HepG2 (cell line): Measurements from ENCODE around the gene NINL. TPM values are rescaled to one million over a fixed set of nuclear protein-coding genes. Genes with fewer than 3 reads are reported as not detected.
A peak's percentile ranks its signal among the peaks of the same experiment; 100 is the strongest.

ENCODE experiments used
- CBX5 ChIP-seq: sonication (generic); formaldehyde crosslinking; IDR thresholded peaks from 2 replicates; pipeline ENCODE4 v1.4.0; 2020; ENCODE audit warnings: missing genetic modification reagents, borderline replicate concordance
- CEBPZ ChIP-seq: IDR thresholded peaks from 2 replicates; pipeline ENCODE4 v1.6.1; 2012; ENCODE audit warnings: low read length, improper control_type of control experiment
- DNMT3B ChIP-seq: conservative IDR thresholded peaks from 2 replicates; pipeline ENCODE4 v1.6.1; 2016; ENCODE audit warnings: missing biosample characterization, control low read depth
- E2F1 ChIP-seq: sonication (generic); formaldehyde crosslinking; IDR thresholded peaks from 2 replicates; pipeline ENCODE4 v1.5.0; 2020; ENCODE audit warnings: missing genetic modification reagents
- E2F5 ChIP-seq: sonication (generic); formaldehyde crosslinking; conservative IDR thresholded peaks from 2 replicates; pipeline ENCODE4 v1.4.0; 2020; ENCODE audit warnings: missing genetic modification reagents
- HHEX ChIP-seq: IDR thresholded peaks from 2 replicates; pipeline ENCODE4 v1.6.1; 2016; ENCODE audit warnings: control low read depth
- HNRNPUL1 ChIP-seq: fragments of 200-400 bp; formaldehyde crosslinking; IDR thresholded peaks from 2 replicates; pipeline ENCODE4 v1.6.1; 2017; ENCODE audit warnings: low read depth, mild to moderate bottlenecking, low read length, moderate library complexity
- MXD1 ChIP-seq: sonication (generic); formaldehyde crosslinking; IDR thresholded peaks from 2 replicates; pipeline ENCODE4 v1.4.0; 2020; ENCODE audit warnings: mild to moderate bottlenecking, missing genetic modification reagents
- NCOA2 ChIP-seq: sonication (generic); formaldehyde crosslinking; IDR thresholded peaks from 2 replicates; pipeline ENCODE4 v1.8.0; 2022; ENCODE audit warnings: inconsistent platforms
- NFKB2 ChIP-seq: sonication (generic); formaldehyde crosslinking; IDR thresholded peaks from 2 replicates; pipeline ENCODE4 v1.4.0; 2020; ENCODE audit warnings: missing genetic modification reagents, borderline replicate concordance
- PAXIP1 ChIP-seq: sonication (generic); formaldehyde crosslinking; conservative IDR thresholded peaks from 2 replicates; pipeline ENCODE4 v1.4.0; 2020; ENCODE audit warnings: mild to moderate bottlenecking, missing genetic modification reagents, moderate library complexity
- RFX1 ChIP-seq: fragments of 450-650 bp; IDR thresholded peaks from 2 replicates; pipeline ENCODE4 v1.6.1; 2017
- SALL1 ChIP-seq: sonication (generic); formaldehyde crosslinking; IDR thresholded peaks from 2 replicates; pipeline ENCODE4 v1.8.0; 2022; ENCODE audit warnings: mild to moderate bottlenecking, missing genetic modification reagents
- SSRP1 ChIP-seq: IDR thresholded peaks from 2 replicates; pipeline ENCODE4 v1.6.1; 2016; ENCODE audit warnings: control low read depth
- TOPORS ChIP-seq: sonication (generic); formaldehyde crosslinking; IDR thresholded peaks from 2 replicates; pipeline ENCODE4 v1.8.0; 2023; ENCODE audit warnings: mild to moderate bottlenecking, missing genetic modification reagents
- ZMYM4 ChIP-seq: sonication (generic); formaldehyde crosslinking; IDR thresholded peaks from 2 replicates; pipeline ENCODE4 v1.8.1; 2023; ENCODE audit warnings: mild to moderate bottlenecking, missing genetic modification reagents
- ZNF205 ChIP-seq: IDR thresholded peaks from 2 replicates; pipeline ENCODE4 v1.6.1; 2018; ENCODE audit warnings: missing biosample characterization, missing genetic modification reagents
- ZNF235 ChIP-seq: sonication (generic); formaldehyde crosslinking; IDR thresholded peaks from 2 replicates; pipeline ENCODE4 v1.8.1; 2023; ENCODE audit warnings: mild to moderate bottlenecking, missing genetic modification reagents, borderline replicate concordance
- ZNF572 ChIP-seq: sonication (generic); formaldehyde crosslinking; IDR thresholded peaks from 2 replicates; pipeline ENCODE4 v1.5.1; 2020; ENCODE audit warnings: mild to moderate bottlenecking, missing genetic modification reagents
- ZNF577 ChIP-seq: sonication (generic); formaldehyde crosslinking; IDR thresholded peaks from 2 replicates; pipeline ENCODE4 v1.4.0; 2020; ENCODE audit warnings: mild to moderate bottlenecking, low read depth, missing genetic modification reagents, borderline replicate concordance
- ZNF773 ChIP-seq: sonication (generic); formaldehyde crosslinking; IDR thresholded peaks from 2 replicates; pipeline ENCODE4 v1.4.0; 2020; ENCODE audit warnings: missing genetic modification reagents, borderline replicate concordance
- ZNF879 ChIP-seq: sonication (generic); formaldehyde crosslinking; IDR thresholded peaks from 2 replicates; pipeline ENCODE4 v1.8.1; 2023; ENCODE audit warnings: missing genetic modification reagents
- ZSCAN29 ChIP-seq: sonication (generic); formaldehyde crosslinking; conservative IDR thresholded peaks from 2 replicates; pipeline ENCODE4 v1.4.0; 2020; ENCODE audit warnings: mild to moderate bottlenecking, missing genetic modification reagents
- polyA plus RNA-seq, 8 experiments: library from polyadenylated mRNA; depleted of rRNA in 3 of 8; stranded (reverse) in 7 of 8; unstranded in 1 of 8; fragments of >200 nt; fragmentation: Illumina TruSeq in 4 of 8; extraction: Trizol in 4 of 8; gene quantifications; 2 replicates each; pipeline versions ENCODE4 v1.2.1 to v1.2.3, GENCODE V29; 2011 to 2016; ENCODE audit warnings: low read depth in 4 of 8, missing spikeins in 1 of 8, mixed read lengths in 1 of 8; ENCODE audit not compliant: insufficient read depth in 1 of 8
- total RNA-seq, 5 experiments: library from RNA; depleted of rRNA; stranded (reverse); fragments of >200 nt; fragmentation: Illumina TruSeq; extraction: Trizol; gene quantifications; 2 replicates each; pipeline ENCODE4 v1.2.3, GENCODE V29; 2016; ENCODE audit warnings: low read depth in 1 of 5

The NINL gene
- total and polyA plus RNA-seq, 2 of the 13 experiments (the other 11 are each of a cell fraction or from before 2014, with no cell fraction given), result 32.3 to 34.3 TPM

DNA sequence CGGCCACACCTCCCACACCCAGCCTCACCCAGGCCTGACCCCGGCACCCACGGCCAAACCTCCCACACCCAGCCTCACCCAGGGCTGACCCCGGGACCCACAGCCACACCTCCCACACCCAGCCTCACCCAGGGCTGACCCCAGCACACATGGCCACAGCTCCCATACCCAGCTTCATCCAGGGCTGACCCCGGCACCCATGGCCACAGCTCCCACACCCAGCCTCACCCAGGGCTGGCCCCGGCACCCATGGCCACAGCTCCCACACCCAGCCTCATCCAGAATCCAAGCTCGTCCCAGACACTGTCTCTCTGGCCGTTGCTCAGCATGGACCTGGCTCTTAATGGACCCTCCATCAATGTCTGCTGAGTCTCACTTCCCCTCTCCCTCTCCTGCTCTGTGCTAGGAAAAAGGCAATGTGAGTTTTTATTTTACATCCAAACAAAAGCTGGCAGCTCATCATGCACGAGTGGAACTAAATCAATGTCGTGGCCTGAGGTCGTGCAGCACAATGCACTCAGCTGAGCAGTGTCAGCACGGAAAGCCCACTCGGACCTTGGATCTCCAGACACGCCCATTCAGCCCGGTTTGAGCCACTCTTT lies 36.1 kb downstream of the NINL start (continued):
- TF ChIP-seq ZNF235 (CRISPR knock-in tag) (no peak), TOPORS (CRISPR knock-in tag) (no peak), SALL1 (CRISPR knock-in tag) (no peak), ZNF773 (CRISPR knock-in tag) (no peak), CEBPZ (no peak), SSRP1 (CRISPR knock-in tag) (0 out of 2 replicates have a peak, but pooled peaks have one; percentile 54), E2F5 (CRISPR knock-in tag) (no peak), NCOA2 (CRISPR knock-in tag) (no peak), ZNF572 (no peak), HNRNPUL1 (no peak), RFX1 (no peak), ZSCAN29 (CRISPR knock-in tag) (no peak), ZNF577 (CRISPR knock-in tag) (no peak), ZNF879 (CRISPR knock-in tag) (peak; percentile 81), PAXIP1 (CRISPR knock-in tag) (0 out of 2 replicates have a peak, but pooled peaks have one; percentile 20), ZMYM4 (CRISPR knock-in tag) (no peak), ZNF205 (CRISPR knock-in tag) (no peak), E2F1 (no peak), HHEX (0 out of 2 replicates have a peak, but pooled peaks have one; percentile 26), DNMT3B (0 out of 2 replicates have a peak, but pooled peaks have one; percentile 57), CBX5 (CRISPR knock-in tag) (no peak), NFKB2 (CRISPR knock-in tag) (no peak), MXD1 (CRISPR knock-in tag) (no peak)
